ENCODE data around the gene ACIN1. TPM values are rescaled to one million over a fixed set of nuclear protein-coding genes. Genes with fewer than 3 reads are reported as not detected.

Gene ACIN1
- total RNA-seq, 2 experiments from 2014 or later = 282 to 288 TPM

DNA sequence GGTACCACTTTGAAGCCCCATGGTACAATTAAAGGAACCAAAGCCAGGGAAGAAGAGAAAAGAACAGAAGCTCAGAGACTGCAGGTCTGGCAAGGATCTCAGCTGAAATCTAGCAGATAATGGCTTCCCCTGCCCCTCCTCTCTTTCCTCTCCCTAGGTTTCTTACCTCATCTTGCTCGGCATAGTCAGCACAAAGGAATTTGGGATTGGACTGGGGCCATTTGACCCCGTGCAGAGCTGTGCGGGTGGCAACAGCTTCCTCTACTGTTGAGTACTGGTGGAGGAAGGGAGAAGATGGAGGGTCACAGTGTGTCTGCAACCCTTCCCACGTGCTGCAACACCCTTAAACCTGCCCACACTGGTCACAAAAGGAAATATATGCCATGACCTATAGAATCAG, 32.9 kb downstream of the ACIN1 start:
- ATAC-seq (ENCODE audit: poor library complexity) (no peak), DNase-seq (no peak)
- Histone ChIP-seq H3K4me1 (ENCODE audit: insufficient read depth, low read length) (peaks cover 10% of the 10 kb centered on the region), H3K36me3 (ENCODE audit: insufficient read depth, low read length) (peaks cover 76% of the 10 kb centered on the region), H3K27ac (ENCODE audit: low read depth in 1 of 2, low read length in 2 of 2) (no peak overlapping the region), H3K4me3 (ENCODE audit: low read length) (no peak overlapping the region), H3K9me3 (ENCODE audit: control insufficient read depth in 1 of 2, insufficient read depth in 1 of 2, low read length in 2 of 2) (no peaks in the 10 kb centered on the region), H3K27me3 (ENCODE audit: control insufficient read depth in 1 of 2, insufficient read depth in 2 of 2, low read length in 2 of 2) (no peaks in the 10 kb centered on the region)
- POLR2A ChIA-PET = interaction anchor here (0.9 kb wide), 2 partner anchors 9 to 105 kb away, joined by 3 read pairs; partner anchors contain the start of gene HAUS4
- Mint-ChIP-seq H3K4me1 (ENCODE audit: low read depth) (peaks cover 11% of the 10 kb centered on the region), H3K27ac (no peak overlapping the region), H3K27me3 (no peaks in the 10 kb centered on the region), H3K36me3 (ENCODE audit: low read depth) (peaks cover 85% of the 10 kb centered on the region), H3K9me3 (no peaks in the 10 kb centered on the region), H3K4me3 (no peak overlapping the region)
- CTCF ChIA-PET = interaction anchor here (0.7 to 2.7 kb wide), 4 partner anchors 15 to 492 kb away, joined by 3 to 9 read pairs (median 4); no protein-coding TSS in a partner anchor
- no peak for TF ChIP-seq CTCF (IDR thresholded peaks at IDR 0.05)
- intact Hi-C loops (cut with DNase I, micrococcal nuclease) = no loop called here

GRCh38 chr14:23060536-23061260, 34.2 kb downstream of the ACIN1 start:
- H3K9me3 Mint-ChIP-seq = no peaks in the 10 kb centered on the region
- ATAC-seq (ENCODE audit: poor library complexity) = no peak
- H3K27ac ChIP-seq (ENCODE audit: low read depth in 1 of 2, low read length in 2 of 2) = peak overlapping the region in 1 of 2 donors; percentile 26
- H3K27me3 Mint-ChIP-seq = no peaks in the 10 kb centered on the region
- H3K4me1 ChIP-seq (ENCODE audit: insufficient read depth, low read length) = peaks cover 23% of the 10 kb centered on the region
- H3K27me3 ChIP-seq (ENCODE audit: control insufficient read depth in 1 of 2, insufficient read depth in 2 of 2, low read length in 2 of 2) = no peaks in the 10 kb centered on the region
- H3K4me1 Mint-ChIP-seq (ENCODE audit: low read depth) = peaks cover 20% of the 10 kb centered on the region
- DNase-seq = no peak
- no peak overlapping the region for H3K27ac Mint-ChIP-seq
- H3K4me3 Mint-ChIP-seq = no peak overlapping the region
- H3K9me3 ChIP-seq (ENCODE audit: control insufficient read depth in 1 of 2, insufficient read depth in 1 of 2, low read length in 2 of 2) = no peaks in the 10 kb centered on the region
- H3K36me3 ChIP-seq (ENCODE audit: insufficient read depth, low read length) = peaks cover 63% of the 10 kb centered on the region
- intact Hi-C loops (cut with DNase I, micrococcal nuclease) = no loop called here
- CTCF ChIA-PET = interaction anchor here (1.0 to 4.8 kb wide), 4 partner anchors 8 to 74 kb away, joined by 4 to 136 read pairs (median 8); no protein-coding TSS in a partner anchor
- TF ChIP-seq CTCF (IDR thresholded peaks at IDR 0.05) = no peak
- peaks cover 81% of the 10 kb centered on the region for H3K36me3 Mint-ChIP-seq (ENCODE audit: low read depth)
- POLR2A ChIA-PET = interaction anchor here (0.9 to 1.4 kb wide), 2 partner anchors 11 to 74 kb away, joined by 3 to 6 read pairs; no protein-coding TSS in a partner anchor
- H3K4me3 ChIP-seq (ENCODE audit: low read length) = no peak overlapping the region

- H3K4me1 ChIP-seq (ENCODE audit: insufficient read depth, low read length) = peaks cover 24% of the 10 kb centered on the region
- peak overlapping the region; percentile 71 for H3K4me3 Mint-ChIP-seq
Measured at GRCh38 chr14:23058654-23059504, 36.1 kb downstream of the ACIN1 start.

More at GRCh38 chr14:23058654-23059504, 36.1 kb downstream of the ACIN1 start:
- Mint-ChIP-seq H3K27ac (peak overlapping the region; percentile 59), H3K27me3 (no peaks in the 10 kb centered on the region), H3K4me1 (ENCODE audit: low read depth) (peaks cover 18% of the 10 kb centered on the region), H3K36me3 (ENCODE audit: low read depth) (peaks cover 63% of the 10 kb centered on the region), H3K9me3 (no peaks in the 10 kb centered on the region)
- ChIA-PET CTCF (interaction anchor here (0.9 to 4.8 kb wide), 20 partner anchors 8 to 502 kb away, joined by 3 to 136 read pairs (median 6); partner anchors contain the start of genes ACIN1, AJUBA, C14orf119 and PSMB5), POLR2A (interaction anchor here (0.6 to 2.5 kb wide), 15 partner anchors 10 to 489 kb away, joined by 3 to 42 read pairs (median 5); partner anchors contain the start of genes ACIN1, AJUBA, C14orf119 and HAUS4)
- Histone ChIP-seq H3K4me3 (ENCODE audit: low read length) (no peak overlapping the region), H3K27me3 (ENCODE audit: control insufficient read depth in 1 of 2, insufficient read depth in 2 of 2, low read length in 2 of 2) (no peaks in the 10 kb centered on the region), H3K36me3 (ENCODE audit: insufficient read depth, low read length) (peaks cover 46% of the 10 kb centered on the region), H3K27ac (ENCODE audit: low read depth in 1 of 2, low read length in 2 of 2) (no peak overlapping the region), H3K9me3 (ENCODE audit: control insufficient read depth in 1 of 2, insufficient read depth in 1 of 2, low read length in 2 of 2) (no peaks in the 10 kb centered on the region)
- ATAC-seq (ENCODE audit: poor library complexity) = no peak
- no peak for TF ChIP-seq CTCF (IDR thresholded peaks at IDR 0.05)
- peak in 1 of 14 experiments; percentile 34 for DNase-seq
- intact Hi-C loops (cut with DNase I, micrococcal nuclease) = loop anchor here (1.0 to 5.0 kb wide), 3 partner anchors 64 to 487 kb away; no protein-coding TSS in a partner anchor
